Esophagus muscularis mucosa (tissue), 4 donors: ENCODE measurements around the gene TAAR5. TPM values are rescaled to one million over a fixed set of nuclear protein-coding genes. Genes with fewer than 3 reads are reported as not detected.
"Not testable (repeated sequence)": the region's sequence is repeated elsewhere in the genome, so short reads cannot be mapped to it uniquely, and the experiment has no call there.

ENCODE experiments used
- DNase-seq: peaks from one replicate; pipeline ENCODE4 v3.0.0-alpha.2; 2017; ENCODE audit errors: extremely low spot score
- H3K27ac ChIP-seq, 4 donors: fragments of 200-600 bp; sonication (generic); replicated peaks in 1 of 4; 1 replicate in 3 of 4; 2 replicates in 1 of 4; pipeline ENCODE4 v1.5.1; 2016 to 2019; ENCODE audit warnings: mild to moderate bottlenecking in 1 of 4
- H3K27me3 ChIP-seq, 4 donors: fragments of 200-600 bp; sonication (generic); one replicate each; pipeline versions ENCODE4 v1.5.1 to v1.6.0; 2016 to 2019
- H3K36me3 ChIP-seq, 4 donors: fragments of 200-600 bp; sonication (generic); one replicate each; pipeline ENCODE4 v1.5.1; 2016 to 2019
- H3K4me1 ChIP-seq, 4 donors: fragments of 200-600 bp; sonication (generic); one replicate each; pipeline ENCODE4 v1.5.1; 2016 to 2019
- H3K4me3 ChIP-seq, 4 donors: fragments of 200-600 bp; sonication (generic); 1 replicate in 2 of 4; 2 replicates in 2 of 4; pipeline ENCODE4 v1.5.1; 2016 to 2019; ENCODE audit warnings: mild to moderate bottlenecking in 4 of 4, moderate library complexity in 1 of 4
- H3K9me3 ChIP-seq, 4 donors: fragments of 200-600 bp; sonication (generic); 1 replicate in 3 of 4; 2 replicates in 1 of 4; pipeline ENCODE4 v1.5.1; 2016 to 2019
- CTCF ChIP-seq, 3 experiments: fragments of 200-600 bp in 2 of 3; fragments of 450-650 bp in 1 of 3; sonication (generic) in 2 of 3; IDR thresholded peaks; one replicate each; pipeline ENCODE4 v1.5.1; 2017 to 2019; ENCODE audit warnings: antibody characterized with exemption in 3 of 3, mild to moderate bottlenecking in 2 of 3, moderate library complexity in 1 of 3
- EP300 ChIP-seq: sonication (generic); formaldehyde crosslinking; IDR thresholded peaks from one replicate; pipeline ENCODE4 v1.6.1; 2017; ENCODE audit warnings: antibody characterized with exemption
- POLR2A ChIP-seq: fragments of 450-650 bp; IDR thresholded peaks from one replicate; pipeline ENCODE4 v1.6.1; 2017; ENCODE audit warnings: antibody characterized with exemption, moderate library complexity, mild to moderate bottlenecking, low read depth
- POLR2AphosphoS5 ChIP-seq, 2 donors: sonication (generic); formaldehyde crosslinking; IDR thresholded peaks; one replicate each; pipeline ENCODE4 v1.6.1; 2017; ENCODE audit warnings: antibody characterized with exemption in 2 of 2
- WGBS: methylation state at CpG from one replicate; pipeline ENCODE4 v1.1.5; 2018; 5-methylcytosine and 5-hydroxymethylcytosine counted together
- intact Hi-C: fragments of 100-400 bp; cut with DNase I; formaldehyde crosslinking; loops from one replicate; pipeline ENCODE4 v1.15.1; 2023
- total RNA-seq, 4 donors: library from RNA; depleted of rRNA; stranded (reverse); fragments of >200 nt; gene quantifications; one replicate each; pipeline versions ENCODE4 v1.1.0 to v1.2.1, GENCODE V29; 2016

The TAAR5 gene
- total RNA-seq, 4 donors from 2014 or later, result not detected

- intact Hi-C loops, result no loop called here
- Histone ChIP-seq H3K36me3 (no peaks in the 10 kb centered on the region), H3K4me1 (no peaks in the 10 kb centered on the region), H3K27ac (no peak overlapping the region), H3K27me3 (no peaks in the 10 kb centered on the region), H3K4me3 (no peak overlapping the region), H3K9me3 (no peaks in the 10 kb centered on the region)
- WGBS, result 87% methylated on average over 2 of the region's 2 CpGs
- no peak for TF ChIP-seq CTCF (IDR thresholded peaks at IDR 0.05)
- no peak for TF ChIP-seq EP300
- TF ChIP-seq POLR2A, result no peak
- no peak for TF ChIP-seq POLR2AphosphoS5 (IDR thresholded peaks at IDR 0.05)
- DNase-seq, result no peak
These were observed 22.1 kb upstream of the TAAR5 start for GRCh38 chr6:132611616-132612015.

- no peaks in the 10 kb centered on the region for H3K27me3 ChIP-seq
- no peak overlapping the region for H3K27ac ChIP-seq
- H3K36me3 ChIP-seq, result no peaks in the 10 kb centered on the region
- no peak for DNase-seq
- no peak for TF ChIP-seq POLR2AphosphoS5 (IDR thresholded peaks at IDR 0.05)
- no peak for TF ChIP-seq EP300
- no peak for TF ChIP-seq POLR2A
- no peak for TF ChIP-seq CTCF (IDR thresholded peaks at IDR 0.05)
- H3K4me3 ChIP-seq, result no peak overlapping the region
- intact Hi-C loops, result no loop called here
- no peaks in the 10 kb centered on the region for H3K4me1 ChIP-seq
- no peaks in the 10 kb centered on the region for H3K9me3 ChIP-seq
- WGBS, result 90% methylated on average over 5 of the region's 5 CpGs
These were observed 18.1 kb upstream of the TAAR5 start for GRCh38 chr6:132607544-132608233.

GRCh38 chr6:132604635-132605152 lies 15.2 kb upstream of the TAAR5 start:
- Histone ChIP-seq H3K27ac (no peak overlapping the region), H3K27me3 (no peaks in the 10 kb centered on the region), H3K4me3 (no peak overlapping the region), H3K36me3 (no peaks in the 10 kb centered on the region), H3K4me1 (no peaks in the 10 kb centered on the region), H3K9me3 (no peaks in the 10 kb centered on the region)
- WGBS, result 74% methylated on average over 8 of the region's 8 CpGs
- TF ChIP-seq POLR2AphosphoS5 (IDR thresholded peaks at IDR 0.05) (no peak), POLR2A (no peak), EP300 (no peak)
- DNase-seq, result no peak
- intact Hi-C loops, result no loop called here

- H3K27ac ChIP-seq, H3K27me3 ChIP-seq, intact Hi-C loops, DNase-seq, H3K36me3 ChIP-seq, H3K4me3 ChIP-seq, H3K9me3 ChIP-seq, H3K4me1 ChIP-seq: not testable (repeated sequence)
These were observed 11.4 kb upstream of the TAAR5 start for GRCh38 chr6:132600900-132601299.

- H3K27ac ChIP-seq, result no peak overlapping the region
These were observed 8.9 kb upstream of the TAAR5 start for GRCh38 chr6:132598473-132598872.

More at GRCh38 chr6:132598473-132598872, 8.9 kb upstream of the TAAR5 start:
- Histone ChIP-seq H3K27me3 (peaks cover 0 to 7% (median 0%) of the 10 kb centered on the region in 4 donors), H3K4me3 (no peak overlapping the region), H3K9me3 (no peaks in the 10 kb centered on the region), H3K4me1 (no peaks in the 10 kb centered on the region), H3K36me3 (no peaks in the 10 kb centered on the region)
- 49% methylated on average over 3 of the region's 3 CpGs for WGBS
- TF ChIP-seq EP300 (no peak), POLR2AphosphoS5 (IDR thresholded peaks at IDR 0.05) (no peak), CTCF (IDR thresholded peaks at IDR 0.05) (no peak), POLR2A (no peak)
- intact Hi-C loops, result no loop called here
- no peak for DNase-seq
